GM11168 (cell line): ENCODE results near the gene OTOP2.

Experiments used
- in situ Hi-C: fragments of 300-500 bp; cut with MboI; formaldehyde crosslinking; loops from one replicate; pipeline ENCODE4 v1.12.0; 2022; ENCODE audit warnings: low sequenced_read_pairs; ENCODE audit not compliant: unreplicated experiment

OTOP2 gene

GRCh38 chr17:74949455-74950115 is 25.5 kb downstream of the OTOP2 start:
- in situ Hi-C loops, result no loop called here

DNA sequence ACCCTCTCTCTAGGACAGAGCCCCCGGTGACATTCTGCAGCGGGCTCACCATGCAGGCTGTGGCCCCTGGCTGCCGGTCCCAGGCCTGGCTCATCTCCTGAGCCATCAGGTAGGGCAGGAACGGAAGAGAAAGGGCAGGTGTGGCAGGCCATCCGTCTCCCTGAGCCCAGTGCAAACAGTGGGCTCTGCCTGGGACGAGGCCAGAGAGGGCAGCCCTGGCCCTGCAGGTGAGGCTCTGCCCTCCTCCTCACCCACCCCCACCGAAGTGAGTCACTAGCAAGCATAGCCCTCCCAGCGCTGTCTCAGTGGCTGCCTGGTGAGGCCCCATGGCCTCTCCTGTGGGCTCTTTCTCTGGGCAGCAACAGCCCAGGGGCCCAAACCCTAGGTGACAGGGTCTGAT is 26.1 kb downstream of the OTOP2 start:
- in situ Hi-C loops, result no loop called here

DNA sequence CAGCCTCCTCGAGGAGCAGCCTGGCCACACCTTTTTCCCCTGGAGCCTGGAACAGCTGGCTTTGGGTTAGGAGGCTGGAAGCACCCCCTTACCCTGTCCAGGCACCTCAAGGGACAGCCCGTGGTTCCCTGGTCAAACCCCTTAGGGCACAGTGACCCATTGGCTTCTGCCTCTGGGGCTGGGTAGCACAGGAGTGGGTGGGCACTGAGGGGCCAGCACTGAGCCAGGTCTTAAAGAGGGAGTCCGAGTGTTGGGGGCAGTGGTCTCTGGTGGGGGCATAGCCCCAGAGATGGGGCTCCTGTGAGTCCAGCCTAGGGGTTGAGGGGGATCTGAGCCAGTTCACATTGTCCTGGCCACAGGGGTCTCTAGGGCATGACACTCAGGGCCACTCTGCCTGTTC is 27.0 kb downstream of the OTOP2 start:
- in situ Hi-C loops, result no loop called here

- in situ Hi-C loops, result no loop called here
Observed at GRCh38 chr17:74951680-74952421, 27.8 kb downstream of the OTOP2 start.

DNA sequence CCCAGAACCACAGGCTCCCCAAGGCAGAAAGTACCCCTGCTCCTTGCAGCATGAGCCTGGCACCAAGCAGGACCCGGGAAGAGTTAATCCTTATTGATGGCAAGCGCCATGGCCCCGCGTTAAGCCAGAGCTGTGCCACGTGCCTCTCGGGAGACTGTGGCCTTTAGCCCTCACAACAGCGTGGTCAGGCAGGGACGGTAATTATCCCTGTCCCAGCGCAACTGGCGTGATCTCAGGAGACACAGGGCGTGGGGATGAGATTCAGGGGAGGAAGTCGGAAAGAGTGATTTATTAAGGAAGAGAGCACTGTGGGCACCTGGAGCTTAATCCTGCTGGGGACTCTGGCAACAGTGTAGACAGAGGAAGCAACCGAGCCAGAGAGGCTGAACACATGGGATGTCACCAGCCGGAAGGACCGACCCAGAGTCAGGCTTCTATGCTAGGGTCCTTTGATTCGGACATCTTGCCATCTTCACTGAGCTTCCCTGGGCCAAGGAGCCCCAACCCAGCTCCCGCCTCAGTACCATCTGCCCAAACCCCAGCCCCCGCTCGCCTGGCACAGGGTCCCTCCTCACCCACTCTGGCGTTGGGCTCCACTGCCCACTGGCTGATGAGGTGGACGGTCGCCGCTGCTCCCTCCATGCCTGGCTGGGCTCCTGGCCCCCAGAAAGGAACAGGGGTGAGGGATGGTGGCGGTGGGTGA is 28.5 kb downstream of the OTOP2 start:
- in situ Hi-C loops, result no loop called here

- in situ Hi-C loops, result no loop called here
Observed at GRCh38 chr17:74953134-74953687, 29.1 kb downstream of the OTOP2 start.

DNA sequence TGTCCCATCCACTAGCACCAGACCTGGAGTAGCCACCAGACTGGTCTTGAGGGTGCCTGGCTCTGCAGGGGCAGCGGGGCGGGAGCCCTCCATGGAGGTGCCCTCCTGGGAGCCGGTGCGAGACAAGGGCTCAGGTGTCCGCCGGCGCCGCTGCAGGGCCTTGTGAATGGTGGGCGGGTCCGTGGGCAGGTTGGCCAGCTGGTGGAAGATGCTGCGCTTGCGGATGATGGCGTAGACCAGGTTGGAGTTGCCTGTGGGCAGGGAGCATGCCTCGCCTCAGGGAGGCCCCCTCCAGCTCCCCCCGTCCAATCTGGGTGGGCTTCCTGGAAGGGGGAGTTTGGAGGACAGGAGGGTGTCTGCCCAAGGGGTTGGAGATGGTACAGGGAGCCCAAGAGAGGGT is 30.0 kb downstream of the OTOP2 start:
- in situ Hi-C loops, result no loop called here

DNA sequence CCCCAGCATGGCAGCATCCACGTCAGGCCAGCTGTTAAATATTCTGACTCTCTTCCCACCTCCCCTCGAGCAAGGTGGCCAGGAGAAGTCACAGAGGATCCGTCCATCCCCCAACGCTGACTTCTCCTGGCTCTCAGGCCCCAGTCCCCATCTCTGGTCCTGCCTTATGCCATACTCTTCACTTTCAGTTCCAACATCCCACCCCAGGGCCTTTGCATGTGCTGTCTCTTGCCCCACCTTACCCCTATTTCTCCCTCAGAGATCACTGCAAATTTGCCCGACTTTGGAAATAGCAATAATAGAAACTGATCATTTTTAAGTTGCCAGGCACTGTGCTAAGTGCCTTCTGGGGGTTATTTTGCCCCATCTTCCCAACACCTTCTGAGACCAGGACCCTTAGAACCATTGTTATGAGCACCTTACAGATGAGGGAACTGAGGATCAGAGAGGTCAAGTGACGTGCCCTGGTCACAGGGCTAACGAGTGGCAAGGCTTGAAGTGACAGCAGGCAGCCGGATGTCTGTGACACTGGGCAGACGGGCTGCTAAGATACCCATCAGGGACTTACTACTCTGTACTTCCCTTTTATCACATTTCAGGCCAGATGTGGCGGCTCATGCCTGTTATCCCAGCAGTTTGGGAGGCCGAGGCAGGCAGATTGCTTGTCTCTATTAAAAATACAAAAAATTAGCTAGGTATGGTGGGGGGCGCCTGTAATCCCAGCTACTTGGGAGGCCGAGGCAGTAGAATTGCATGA is 30.8 kb downstream of the OTOP2 start:
- in situ Hi-C loops, result no loop called here

DNA sequence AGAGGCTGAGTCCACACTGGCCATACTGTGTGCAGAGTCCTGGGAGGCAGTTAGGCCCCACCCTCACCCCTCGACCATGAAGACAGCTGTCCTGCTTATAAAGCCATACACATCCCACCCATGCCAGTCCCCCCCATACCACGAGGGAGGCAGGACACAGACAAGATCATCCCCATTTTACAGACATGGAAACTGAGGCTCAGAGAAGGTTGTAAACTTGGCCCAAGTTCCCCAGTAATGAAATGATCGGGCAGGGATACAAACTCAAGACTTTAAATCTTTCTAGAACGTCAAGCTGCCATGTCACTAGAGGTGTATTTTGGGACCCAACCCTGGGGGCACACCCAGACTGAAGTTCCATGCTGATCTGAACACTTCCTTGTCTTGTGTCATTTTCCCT is 32.0 kb downstream of the OTOP2 start:
- in situ Hi-C loops, result no loop called here

- in situ Hi-C loops, result no loop called here
Observed at GRCh38 chr17:74957935-74958740, 34.1 kb downstream of the OTOP2 start.

DNA sequence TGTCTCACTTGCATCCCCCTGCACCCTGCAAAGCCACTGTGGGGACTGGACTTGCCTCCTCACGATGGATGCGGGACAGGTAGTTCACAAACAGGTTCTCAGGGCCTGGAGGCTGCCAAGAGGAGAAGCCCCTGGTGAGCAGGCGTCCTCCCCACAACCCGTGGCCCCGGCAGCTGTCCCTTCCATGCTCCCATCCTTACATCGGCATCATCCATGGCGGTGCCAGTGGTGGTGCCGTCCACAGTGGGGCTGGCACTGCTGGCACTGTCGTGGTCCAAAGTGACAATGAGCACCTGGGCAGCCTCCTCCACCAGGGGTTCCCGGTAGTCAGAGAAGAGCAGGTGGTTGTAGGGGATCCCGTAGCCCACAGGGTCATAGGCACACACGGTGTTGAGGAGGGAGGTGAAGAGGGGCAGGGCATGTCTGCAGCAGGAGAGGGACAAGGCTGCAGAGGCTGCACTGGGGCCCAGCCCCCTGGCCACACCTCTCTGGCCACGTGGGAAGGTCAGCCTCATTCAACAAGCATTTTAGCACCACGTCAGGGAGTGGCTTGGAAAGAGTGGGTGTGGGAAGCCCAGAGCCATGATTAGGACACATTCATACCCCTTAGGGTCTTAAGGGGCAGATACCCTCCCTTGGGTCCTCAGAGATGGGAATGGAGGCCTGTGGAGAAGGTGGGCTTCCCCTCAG is 35.9 kb downstream of the OTOP2 start:
- in situ Hi-C loops, result no loop called here

GRCh38 chr17:74960570-74961342 is 36.7 kb downstream of the OTOP2 start:
- in situ Hi-C loops, result no loop called here

GRCh38 chr17:74961657-74962350 is 37.7 kb downstream of the OTOP2 start:
- in situ Hi-C loops, result no loop called here

DNA sequence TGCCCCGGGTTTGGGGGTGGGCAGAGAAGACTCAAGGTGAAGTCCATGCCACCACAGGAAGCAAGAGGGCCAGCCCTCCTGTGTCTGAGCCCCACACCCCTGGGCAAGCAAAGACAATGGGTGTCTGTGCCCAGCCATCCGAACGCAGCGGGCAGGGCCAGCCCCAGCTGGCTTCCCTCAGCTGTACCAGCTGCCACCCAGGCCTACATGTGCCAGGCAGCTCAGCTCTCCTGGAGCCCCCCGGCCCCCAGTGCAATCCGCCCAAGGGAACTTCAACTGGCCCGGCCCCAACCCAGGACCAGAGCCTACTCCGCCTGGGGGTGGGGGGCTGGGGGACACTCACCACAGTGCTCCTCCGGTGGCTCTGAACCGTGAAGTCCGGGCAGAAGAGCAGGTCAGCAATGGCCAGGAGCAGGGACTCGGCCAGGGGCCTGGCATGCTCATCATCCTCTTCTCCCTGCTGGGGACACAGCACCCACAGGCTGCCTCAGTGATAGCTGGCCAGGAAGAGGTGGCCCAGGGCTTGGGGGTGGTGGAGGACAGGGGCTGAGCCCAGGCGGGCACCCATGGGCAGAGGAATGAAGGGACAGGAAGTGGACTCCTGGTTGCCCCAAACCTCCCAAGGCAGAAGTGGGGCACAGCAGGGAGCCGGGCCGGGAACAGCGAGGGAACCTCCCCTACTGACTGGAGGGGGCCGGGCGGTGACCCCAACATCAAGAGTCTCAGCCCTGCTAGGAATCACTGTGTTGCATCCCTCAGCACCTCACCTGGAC is 38.7 kb downstream of the OTOP2 start:
- in situ Hi-C loops, result no loop called here

- in situ Hi-C loops, result no loop called here
Observed at GRCh38 chr17:74963656-74964055, 39.6 kb downstream of the OTOP2 start.

DNA sequence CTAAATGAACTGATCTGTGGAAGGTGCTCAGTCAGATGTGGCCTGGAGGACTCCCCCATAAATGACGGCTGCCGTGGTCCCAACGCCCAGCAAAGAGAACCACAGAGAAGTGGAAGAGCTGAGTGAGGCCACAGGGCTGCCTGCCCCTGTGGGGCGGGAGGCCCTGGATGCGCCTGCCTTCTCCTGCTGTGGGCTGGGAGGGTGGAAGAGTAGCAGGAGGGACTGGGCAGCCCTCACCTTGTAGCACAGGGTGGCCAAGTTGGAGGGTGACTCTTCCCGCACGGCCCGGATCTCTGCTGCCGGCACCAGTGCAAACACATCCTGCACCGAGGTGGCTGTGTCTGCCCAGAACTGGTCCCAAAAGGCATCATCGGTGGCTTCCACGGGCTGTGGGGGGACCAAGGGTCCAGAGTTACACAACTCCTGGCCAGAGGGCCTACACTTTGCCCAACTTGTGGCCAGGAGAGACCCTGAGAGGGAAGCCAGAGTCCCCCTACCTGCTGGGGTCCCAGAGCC is 40.2 kb downstream of the OTOP2 start:
- in situ Hi-C loops, result no loop called here
